Body of pancreas (tissue), 4 donors: Measurements from ENCODE around the gene BBLN. TPM values are rescaled to one million over a fixed set of nuclear protein-coding genes. Genes with fewer than 3 reads are reported as not detected.

Experiments
- ATAC-seq: fragments of 150-250 bp; one replicate; pipeline ENCODE4 v1.9.1; 2016
- DNase-seq, 4 donors: peaks; one replicate each; pipeline ENCODE4 v3.0.0-alpha.2; 2019
- H3K27ac ChIP-seq, 4 donors: fragments of 200-600 bp; sonication (generic); 1 replicate in 3 of 4; 2 replicates in 1 of 4; pipeline versions ENCODE4 v1.5.1 to v1.6.1; 2016 to 2019; ENCODE audit warnings: mild to moderate bottlenecking in 1 of 4, mixed read lengths in 1 of 4, moderate library complexity in 1 of 4
- H3K27me3 ChIP-seq, 2 donors: fragments of 200-600 bp; sonication (generic); one replicate each; pipeline ENCODE4 v1.6.0; 2016; ENCODE audit warnings: mild to moderate bottlenecking in 1 of 2
- H3K36me3 ChIP-seq, 2 donors: fragments of 200-600 bp; sonication (generic); replicated peaks in 1 of 2; 2 replicates each; pipeline ENCODE4 v1.5.1; 2016; ENCODE audit warnings: low read depth in 2 of 2; ENCODE audit not compliant: insufficient read depth in 1 of 2
- H3K4me1 ChIP-seq: fragments of 200-600 bp; sonication (generic); one replicate; pipeline ENCODE4 v1.6.0; 2016
- H3K4me3 ChIP-seq, 2 donors: fragments of 200-600 bp; sonication (generic); 1 replicate in 1 of 2; 2 replicates in 1 of 2; pipeline ENCODE4 v1.5.1; 2016 to 2019
- H3K9me3 ChIP-seq, 3 donors: fragments of 200-600 bp; sonication (generic); 1 replicate in 2 of 3; 2 replicates in 1 of 3; pipeline ENCODE4 v1.5.1; 2016
- CTCF ChIP-seq, 7 experiments: fragments of 450-650 bp in 4 of 7; fragments of 200-600 bp in 3 of 7; sonication (generic) in 3 of 7; IDR thresholded peaks; one replicate each; pipeline ENCODE4 v1.5.1; 2016 to 2019; ENCODE audit warnings: antibody characterized with exemption in 7 of 7
- POLR2A ChIP-seq, 3 donors: fragments of 450-650 bp; IDR thresholded peaks; one replicate each; pipeline ENCODE4 v1.6.1; 2016; ENCODE audit warnings: antibody characterized with exemption in 3 of 3, mild to moderate bottlenecking in 2 of 3
- WGBS, 2 donors: methylation state at CpG; one replicate each; pipeline ENCODE4 v1.1.5; 2017; 5-methylcytosine and 5-hydroxymethylcytosine counted together
- intact Hi-C: fragments of 100-400 bp; cut with DNase I; formaldehyde crosslinking; loops from one replicate; pipeline ENCODE4 v1.15.1; 2023
- total RNA-seq, 2 donors: library from RNA; depleted of rRNA; stranded (reverse); fragments of >200 nt; gene quantifications; one replicate each; pipeline ENCODE4 v1.1.0, GENCODE V29; 2016

Gene BBLN
- total RNA-seq, 2 donors from 2014 or later: 113 to 129 TPM

- no peak for TF ChIP-seq POLR2A (IDR thresholded peaks at IDR 0.05)
- 87 to 90% methylated on average over 18 of the region's 18 CpGs for WGBS, 2 donors
- Histone ChIP-seq H3K27me3 (no peaks in the 10 kb centered on the region), H3K27ac (no peak overlapping the region), H3K4me3 (no peak overlapping the region), H3K9me3 (no peaks in the 10 kb centered on the region), H3K36me3 (no peaks in the 10 kb centered on the region), H3K4me1 (no peaks in the 10 kb centered on the region)
- DNase-seq (no peak), ATAC-seq (no peak)
- intact Hi-C loops: no loop called here
Observed at GRCh38 chr9:128136816-128137793, 23.0 kb upstream of the BBLN start.

GRCh38 chr9:128138001-128138400 lies 22.1 kb upstream of the BBLN start:
- ATAC-seq (no peak), DNase-seq (no peak)
- TF ChIP-seq POLR2A (IDR thresholded peaks at IDR 0.05) (no peak), CTCF (IDR thresholded peaks at IDR 0.05) (no peak)
- WGBS, 2 donors: 80 to 83% methylated on average over 2 to 3 of the region's 3 CpGs
- H3K9me3 ChIP-seq: no peaks in the 10 kb centered on the region
- no peak overlapping the region for H3K4me3 ChIP-seq
- H3K4me1 ChIP-seq: no peaks in the 10 kb centered on the region
- no peak overlapping the region for H3K27ac ChIP-seq
- H3K27me3 ChIP-seq: no peaks in the 10 kb centered on the region
- no peaks in the 10 kb centered on the region for H3K36me3 ChIP-seq
- intact Hi-C loops: no loop called here

GRCh38 chr9:128139621-128140020 lies 20.4 kb upstream of the BBLN start:
- TF ChIP-seq CTCF (IDR thresholded peaks at IDR 0.05): no peak
- TF ChIP-seq POLR2A (IDR thresholded peaks at IDR 0.05): no peak
- DNase-seq (no peak), ATAC-seq (no peak)
- H3K27ac ChIP-seq: no peak overlapping the region
- no peaks in the 10 kb centered on the region for H3K4me1 ChIP-seq
- H3K27me3 ChIP-seq: no peaks in the 10 kb centered on the region
- no peak overlapping the region for H3K4me3 ChIP-seq
- H3K36me3 ChIP-seq: no peaks in the 10 kb centered on the region
- no peaks in the 10 kb centered on the region for H3K9me3 ChIP-seq
- WGBS, 2 donors: 33 to 70% methylated on average over 1 to 4 of the region's 16 CpGs
- intact Hi-C loops: no loop called here

GRCh38 chr9:128141604-128142003 lies 18.5 kb upstream of the BBLN start:
- intact Hi-C loops: no loop called here
- no peaks in the 10 kb centered on the region for H3K36me3 ChIP-seq
- H3K27ac ChIP-seq: no peak overlapping the region
- no peaks in the 10 kb centered on the region for H3K9me3 ChIP-seq
- no peaks in the 10 kb centered on the region for H3K4me1 ChIP-seq
- no peaks in the 10 kb centered on the region for H3K27me3 ChIP-seq
- no peak for TF ChIP-seq POLR2A (IDR thresholded peaks at IDR 0.05)
- 85 to 97% methylated on average over 2 to 3 of the region's 3 CpGs for WGBS, 2 donors
- no peak overlapping the region for H3K4me3 ChIP-seq
- ATAC-seq: no peak
- DNase-seq: no peak

- ATAC-seq (no peak), DNase-seq (no peak)
- Histone ChIP-seq H3K4me1 (no peaks in the 10 kb centered on the region), H3K27me3 (no peaks in the 10 kb centered on the region), H3K36me3 (no peaks in the 10 kb centered on the region), H3K9me3 (no peaks in the 10 kb centered on the region), H3K27ac (no peak overlapping the region), H3K4me3 (no peak overlapping the region)
- no peak for TF ChIP-seq CTCF (IDR thresholded peaks at IDR 0.05)
- no peak for TF ChIP-seq POLR2A (IDR thresholded peaks at IDR 0.05)
- intact Hi-C loops: no loop called here
- 61 to 76% methylated on average over 4 of the region's 4 CpGs for WGBS, 2 donors
Observed at GRCh38 chr9:128142061-128142460, 18.0 kb upstream of the BBLN start.
